SK-N-SH (cell line): ENCODE data around the gene PSMD2. TPM values are rescaled to one million over a fixed set of nuclear protein-coding genes. Genes with fewer than 3 reads are reported as not detected.

Experiments
- CTCF ChIA-PET: fragments of 300-600, 350-600 bp; formaldehyde crosslinking; extraction: SDS; loops from one replicate; lab custom pipeline; 2021; lab: Yijun Ruan, JAX
- POLR2A ChIA-PET: fragments of 350-600 bp; sonication (Branson Sonifier 250); formaldehyde crosslinking; extraction: SDS; loops from one replicate; lab custom pipeline; 2020; ENCODE audit warnings: antibody characterized with exemption, inconsistent platforms; lab: Yijun Ruan, JAX
- DNase-seq: peaks from one replicate; pipeline ENCODE4 v3.0.0; 2012
- H2AFZ ChIP-seq: fragments of 200-600 bp; sonication (generic); 2 replicates; pipeline ENCODE4 v1.8.1; 2016; ENCODE audit warnings: antibody characterized with exemption, mild to moderate bottlenecking, low read depth
- H3F3A ChIP-seq: fragments of 200-600 bp; sonication (generic); replicated peaks from 2 replicates; pipeline ENCODE3; 2016; ENCODE audit warnings: antibody characterized with exemption, mild to moderate bottlenecking; ENCODE audit not compliant: insufficient read depth
- H3K27ac ChIP-seq, 2 experiments: fragments of 200-500 bp in 1 of 2; fragments of 200-600 bp in 1 of 2; sonication (Bioruptor generic) in 1 of 2; sonication (generic), shearing (Covaris generic) in 1 of 2; 2 replicates each; pipeline versions ENCODE4 v1.5.1 to v1.6.1; 2014 to 2016; ENCODE audit warnings: low read depth in 2 of 2, inconsistent platforms in 1 of 2, low read length in 1 of 2, mild to moderate bottlenecking in 1 of 2, mixed read lengths in 1 of 2
- H3K27me3 ChIP-seq: fragments of 200-600 bp; sonication (generic), shearing (Covaris generic); 2 replicates; pipeline ENCODE4 v1.6.1; 2016; ENCODE audit warnings: mixed run types; ENCODE audit not compliant: insufficient read depth
- H3K36me3 ChIP-seq, 2 experiments: fragments of 200-500 bp in 1 of 2; fragments of 200-600 bp in 1 of 2; sonication (Bioruptor generic) in 1 of 2; sonication (generic) in 1 of 2; replicated peaks in 1 of 2; 2 replicates each; pipeline versions ENCODE3 to v1.5.1; 2014 to 2016; ENCODE audit warnings: low read length in 1 of 2, mild to moderate bottlenecking in 1 of 2; ENCODE audit not compliant: insufficient read depth in 2 of 2, control insufficient read depth in 1 of 2
- H3K4me1 ChIP-seq, 2 experiments: fragments of 200-500 bp in 1 of 2; fragments of 200-600 bp in 1 of 2; sonication (Bioruptor generic) in 1 of 2; sonication (generic), shearing (Covaris generic) in 1 of 2; 2 replicates each; pipeline versions ENCODE4 v1.5.1 to v1.6.1; 2014 to 2016; ENCODE audit warnings: low read depth in 1 of 2, low read length in 1 of 2, mixed run types in 1 of 2; ENCODE audit not compliant: insufficient read depth in 2 of 2, control insufficient read depth in 1 of 2
- H3K4me2 ChIP-seq: fragments of 200-600 bp; sonication (generic), shearing (Covaris generic); 2 replicates; pipeline ENCODE4 v1.6.1; 2017; ENCODE audit warnings: mixed run types
- H3K4me3 ChIP-seq, 2 experiments: fragments of 200-500 bp in 1 of 2; fragments of 200-600 bp in 1 of 2; sonication (Bioruptor generic) in 1 of 2; sonication (generic), shearing (Covaris generic) in 1 of 2; 2 replicates each; pipeline versions ENCODE4 v1.5.1 to v1.8.1; 2014 to 2016; ENCODE audit warnings: low read depth in 2 of 2, inconsistent platforms in 1 of 2, low read length in 1 of 2, mild to moderate bottlenecking in 1 of 2, mixed read lengths in 1 of 2, moderate library complexity in 1 of 2
- H3K79me2 ChIP-seq: fragments of 200-600 bp; sonication (generic); 2 replicates; pipeline ENCODE4 v1.8.1; 2017; ENCODE audit warnings: mild to moderate bottlenecking; ENCODE audit not compliant: insufficient read depth
- H3K9ac ChIP-seq: fragments of 200-600 bp; sonication (generic); 2 replicates; pipeline ENCODE4 v1.6.1; 2017; ENCODE audit warnings: mixed run types
- H3K9me2 ChIP-seq: fragments of 200-600 bp; sonication (generic); 2 replicates; pipeline ENCODE4 v1.6.1; 2017; ENCODE audit warnings: mixed run types
- H3K9me3 ChIP-seq: fragments of 200-600 bp; sonication (generic); 2 replicates; pipeline ENCODE4 v1.6.1; 2017; ENCODE audit warnings: mixed run types, mild to moderate bottlenecking, moderate library complexity
- H4K20me1 ChIP-seq: fragments of 200-600 bp; sonication (generic); 2 replicates; pipeline ENCODE4 v1.6.1; 2017; ENCODE audit warnings: mild to moderate bottlenecking, mixed run types; ENCODE audit not compliant: insufficient read depth
- CHD2 ChIP-seq: fragments of 150-350 bp; IDR thresholded peaks from 2 replicates; pipeline ENCODE4 v1.6.1; 2018; ENCODE audit warnings: low read length; ENCODE audit not compliant: partially characterized antibody
- ELF1 ChIP-seq: IDR thresholded peaks from 2 replicates; pipeline ENCODE4 v1.4.0; 2012
- EP300 ChIP-seq, 2 experiments: IDR thresholded peaks; 2 replicates each; pipeline versions ENCODE4 v1.4.0 to v1.6.1; 2012; ENCODE audit warnings: borderline replicate concordance in 1 of 2, low read depth in 1 of 2, low read length in 1 of 2
- FOXM1 ChIP-seq: IDR thresholded peaks from 2 replicates; pipeline ENCODE4 v1.4.0; 2012; ENCODE audit warnings: low read depth, mild to moderate bottlenecking
- GABPA ChIP-seq: IDR thresholded peaks from 2 replicates; pipeline ENCODE4 v1.4.0; 2012; ENCODE audit warnings: low read depth, mild to moderate bottlenecking
- JUND ChIP-seq: IDR thresholded peaks from 2 replicates; pipeline ENCODE4 v1.4.0; 2012
- NFIC ChIP-seq: IDR thresholded peaks from 2 replicates; pipeline ENCODE4 v1.4.0; 2012; ENCODE audit warnings: borderline replicate concordance
- NRF1 ChIP-seq: IDR thresholded peaks from 2 replicates; pipeline ENCODE4 v1.6.1; 2012; ENCODE audit warnings: low read depth, mild to moderate bottlenecking, low read length
- RAD21 ChIP-seq: IDR thresholded peaks from 2 replicates; pipeline ENCODE4 v1.6.1; 2012; ENCODE audit warnings: mild to moderate bottlenecking, low read length
- SMC3 ChIP-seq: IDR thresholded peaks from 2 replicates; pipeline ENCODE4 v1.6.1; 2012; ENCODE audit warnings: low read depth, low read length, improper control_type of control experiment
- TAF1 ChIP-seq: IDR thresholded peaks from 2 replicates; pipeline ENCODE4 v1.6.1; 2012; ENCODE audit warnings: low read depth, mild to moderate bottlenecking, low read length, moderate library complexity, borderline replicate concordance
- YY1 ChIP-seq: IDR thresholded peaks from 2 replicates; pipeline ENCODE4 v1.4.0; 2012; ENCODE audit warnings: low read depth, mild to moderate bottlenecking
- WGBS: methylation state at CpG from one replicate; pipeline ENCODE4 v1.1.6; 2017; ENCODE audit warnings: low lambda C conversion rate; 5-methylcytosine and 5-hydroxymethylcytosine counted together
- polyA plus RNA-seq, 3 experiments: library from polyadenylated mRNA; depleted of rRNA; stranded (reverse); fragments of >200 nt; gene quantifications; 2 replicates each; pipeline ENCODE4 v1.2.3, GENCODE V29; 2012
- TF ChIP-seq, protein P1 (sequence below): IDR thresholded peaks from 2 replicates; pipeline ENCODE4; 2012
- TF ChIP-seq, protein P2 (sequence below): IDR thresholded peaks from 2 replicates; pipeline ENCODE4 v1.4.0; 2012; ENCODE audit warnings: low read depth

Gene PSMD2
- polyA plus RNA-seq, 1 of the 3 experiments (the other 2 are of a cell fraction): 328 TPM

DNA sequence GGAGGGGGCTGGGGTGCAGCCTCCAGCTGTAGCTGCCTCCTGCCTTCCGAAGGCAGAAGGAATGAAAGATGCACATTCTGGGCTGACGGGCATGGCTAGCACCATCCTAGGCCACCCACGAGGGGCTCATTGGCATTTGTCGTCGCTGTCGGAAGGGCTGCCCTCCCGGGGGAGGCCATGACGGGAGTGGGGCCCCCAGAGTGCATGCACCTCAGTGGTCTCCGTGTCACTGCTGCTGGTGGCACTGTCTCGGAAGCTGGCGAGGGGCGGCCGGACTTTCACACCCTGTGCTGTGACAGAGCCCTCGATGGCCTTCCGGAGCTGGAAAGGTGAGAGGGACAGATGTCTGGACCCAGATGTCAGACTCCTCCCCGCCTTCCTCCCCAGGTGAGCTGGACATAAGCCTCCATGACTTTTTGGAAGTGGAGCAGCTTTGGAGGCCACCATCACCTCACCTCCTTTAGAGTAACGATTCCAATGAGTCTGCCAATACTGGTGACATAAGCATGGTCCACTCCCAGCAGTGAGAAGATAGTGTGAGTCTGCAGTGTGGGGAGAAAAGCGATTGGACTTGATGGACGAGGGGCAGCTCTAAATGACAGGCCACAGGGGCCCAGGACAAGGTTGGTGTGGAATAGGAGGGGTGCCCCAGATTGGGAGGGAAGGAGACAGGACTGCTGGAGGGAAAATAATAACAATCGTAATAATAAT lies 47.6 kb downstream of the PSMD2 start:
- Histone ChIP-seq H4K20me1 (0 out of 2 replicates have a peak, but pooled peaks cover 2% of the 10 kb centered on the region), H3K4me3 (no peak overlapping the region), H3K9me3 (no peaks in the 10 kb centered on the region), H3K4me2 (no peak overlapping the region), H3K36me3 (peaks cover 3 to 44% of the 10 kb centered on the region in 2 experiments), H3F3A (peaks cover 4% of the 10 kb centered on the region), H2AFZ (no peak overlapping the region), H3K9me2 (no peaks in the 10 kb centered on the region), H3K79me2 (peaks cover 5% of the 10 kb centered on the region; the same call in 1 of the 2 replicates), H3K4me1 (peaks cover 0 to 6% of the 10 kb centered on the region in 2 experiments; a peak in 2 of 4 replicates), H3K27ac (no peak overlapping the region), H3K27me3 (no peaks in the 10 kb centered on the region), H3K9ac (no peak overlapping the region)
- 94% methylated on average over 8 of the region's 20 CpGs for WGBS
- CTCF ChIA-PET: interaction anchor here (1.3 to 5.3 kb wide), 3 partner anchors 8 to 25 kb away, joined by 3 to 42 read pairs (median 15); no protein-coding TSS in a partner anchor
- no peak for TF ChIP-seq ELF1
- no peak for TF ChIP-seq TAF1
- TF ChIP-seq FOXM1: no peak
- TF ChIP-seq, protein P1, sequence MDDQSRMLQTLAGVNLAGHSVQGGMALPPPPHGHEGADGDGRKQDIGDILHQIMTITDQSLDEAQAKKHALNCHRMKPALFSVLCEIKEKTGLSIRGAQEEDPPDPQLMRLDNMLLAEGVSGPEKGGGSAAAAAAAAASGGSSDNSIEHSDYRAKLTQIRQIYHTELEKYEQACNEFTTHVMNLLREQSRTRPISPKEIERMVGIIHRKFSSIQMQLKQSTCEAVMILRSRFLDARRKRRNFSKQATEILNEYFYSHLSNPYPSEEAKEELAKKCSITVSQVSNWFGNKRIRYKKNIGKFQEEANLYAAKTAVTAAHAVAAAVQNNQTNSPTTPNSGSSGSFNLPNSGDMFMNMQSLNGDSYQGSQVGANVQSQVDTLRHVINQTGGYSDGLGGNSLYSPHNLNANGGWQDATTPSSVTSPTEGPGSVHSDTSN: no peak
- no peak for TF ChIP-seq NFIC
- no peak for TF ChIP-seq RAD21
- POLR2A ChIA-PET: interaction anchor here (0.6 to 3.0 kb wide), 3 partner anchors 8 to 15 kb away, joined by 3 to 12 read pairs (median 11); partner anchors contain the start of genes CLCN2 and POLR2H
- no peak for DNase-seq

GRCh38 chr3:184347321-184348056 lies 48.4 kb downstream of the PSMD2 start:
- peaks cover 3 to 43% of the 10 kb centered on the region in 2 experiments for H3K36me3 ChIP-seq
- H3K9me2 ChIP-seq: no peaks in the 10 kb centered on the region
- no peak overlapping the region for H3K4me3 ChIP-seq
- H3K79me2 ChIP-seq: no peaks in the 10 kb centered on the region
- H3K9ac ChIP-seq: no peak overlapping the region
- no peaks in the 10 kb centered on the region for H3K9me3 ChIP-seq
- H2AFZ ChIP-seq: no peak overlapping the region
- H4K20me1 ChIP-seq: no peaks in the 10 kb centered on the region
- ChIA-PET CTCF (interaction anchor here (1.0 to 3.5 kb wide), 4 partner anchors 8 to 24 kb away, joined by 3 to 15 read pairs (median 6); no protein-coding TSS in a partner anchor), POLR2A (interaction anchor here (0.7 to 3.0 kb wide), 4 partner anchors 9 to 318 kb away, joined by 3 to 12 read pairs (median 8); partner anchors contain the start of genes CLCN2 and POLR2H)
- H3F3A ChIP-seq: peaks cover 4% of the 10 kb centered on the region
- H3K27ac ChIP-seq: no peak overlapping the region; a peak in 1 of 4 replicates
- peaks cover 0 to 14% of the 10 kb centered on the region in 2 experiments; a peak in 2 of 4 replicates for H3K4me1 ChIP-seq
- WGBS: 87% methylated on average over 12 of the region's 12 CpGs
- no peak for DNase-seq
- TF ChIP-seq YY1 (no peak), NFIC (no peak), TAF1 (no peak), EP300 (IDR thresholded peaks at IDR 0.05; ENCODE audit: borderline replicate concordance in 1 of 2, low read depth in 1 of 2, low read length in 1 of 2) (no peak), JUND (no peak), FOXM1 (no peak), NRF1 (no peak), CHD2 (no peak), GABPA (no peak), SMC3 (no peak)
- TF ChIP-seq, protein P2, sequence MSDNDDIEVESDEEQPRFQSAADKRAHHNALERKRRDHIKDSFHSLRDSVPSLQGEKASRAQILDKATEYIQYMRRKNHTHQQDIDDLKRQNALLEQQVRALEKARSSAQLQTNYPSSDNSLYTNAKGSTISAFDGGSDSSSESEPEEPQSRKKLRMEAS: no peak
- H3K27me3 ChIP-seq: no peaks in the 10 kb centered on the region
- H3K4me2 ChIP-seq: no peak overlapping the region
